ENCODE results near the gene SLC45A2.

- TF ChIP-seq, protein P1, sequence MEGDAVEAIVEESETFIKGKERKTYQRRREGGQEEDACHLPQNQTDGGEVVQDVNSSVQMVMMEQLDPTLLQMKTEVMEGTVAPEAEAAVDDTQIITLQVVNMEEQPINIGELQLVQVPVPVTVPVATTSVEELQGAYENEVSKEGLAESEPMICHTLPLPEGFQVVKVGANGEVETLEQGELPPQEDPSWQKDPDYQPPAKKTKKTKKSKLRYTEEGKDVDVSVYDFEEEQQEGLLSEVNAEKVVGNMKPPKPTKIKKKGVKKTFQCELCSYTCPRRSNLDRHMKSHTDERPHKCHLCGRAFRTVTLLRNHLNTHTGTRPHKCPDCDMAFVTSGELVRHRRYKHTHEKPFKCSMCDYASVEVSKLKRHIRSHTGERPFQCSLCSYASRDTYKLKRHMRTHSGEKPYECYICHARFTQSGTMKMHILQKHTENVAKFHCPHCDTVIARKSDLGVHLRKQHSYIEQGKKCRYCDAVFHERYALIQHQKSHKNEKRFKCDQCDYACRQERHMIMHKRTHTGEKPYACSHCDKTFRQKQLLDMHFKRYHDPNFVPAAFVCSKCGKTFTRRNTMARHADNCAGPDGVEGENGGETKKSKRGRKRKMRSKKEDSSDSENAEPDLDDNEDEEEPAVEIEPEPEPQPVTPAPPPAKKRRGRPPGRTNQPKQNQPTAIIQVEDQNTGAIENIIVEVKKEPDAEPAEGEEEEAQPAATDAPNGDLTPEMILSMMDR (IDR thresholded peaks at IDR 0.05), result no peak
- no peak for TF ChIP-seq POLR2A (IDR thresholded peaks at IDR 0.05)
- no peak for TF ChIP-seq EP300 (IDR thresholded peaks at IDR 0.05)
- no peak for TF ChIP-seq POLR2AphosphoS5 (IDR thresholded peaks at IDR 0.05)
Measured at GRCh38 chr5:34030048-34030447, 45.6 kb upstream of the SLC45A2 start.
